ENCODE measurements around the gene DYNLT5.
"Not testable (repeated sequence)": the region's sequence is repeated elsewhere in the genome, so short reads cannot be mapped to it uniquely, and the experiment has no call there.

DYNLT5 gene

GRCh38 chr1:66750577-66750976 is 1.7 kb upstream of the DYNLT5 start:
- DNase-seq (ENCODE audit: low read depth in 2 of 2), result no peak

GRCh38 chr1:66751160-66751559 is 1.1 kb upstream of the DYNLT5 start:
- no peak for DNase-seq (ENCODE audit: low read depth in 2 of 2)

GRCh38 chr1:66752671-66753371 is 562 bp downstream of the DYNLT5 start:
- no peak for DNase-seq (ENCODE audit: low read depth in 2 of 2)

- no peak for DNase-seq (ENCODE audit: low read depth in 2 of 2)
Measured at GRCh38 chr1:66757722-66758240, 5.5 kb downstream of the DYNLT5 start.

GRCh38 chr1:66758241-66758755 is 6.0 kb downstream of the DYNLT5 start:
- no peak for DNase-seq (ENCODE audit: low read depth in 2 of 2)

- no peak for DNase-seq (ENCODE audit: low read depth in 2 of 2)
Measured at GRCh38 chr1:66760506-66760905, 8.2 kb downstream of the DYNLT5 start.

- no peak for DNase-seq (ENCODE audit: low read depth in 2 of 2)
Measured at GRCh38 chr1:66761221-66761620, 9.0 kb downstream of the DYNLT5 start.

GRCh38 chr1:66764994-66765578 is 12.8 kb downstream of the DYNLT5 start:
- DNase-seq (ENCODE audit: low read depth in 2 of 2), result peak in 1 of 2 donors; percentile 4

- no peak for DNase-seq (ENCODE audit: low read depth in 2 of 2)
Measured at GRCh38 chr1:66767626-66768025, 15.4 kb downstream of the DYNLT5 start.

GRCh38 chr1:66768965-66769364 is 16.7 kb downstream of the DYNLT5 start:
- DNase-seq (ENCODE audit: low read depth in 2 of 2), result no peak

- no peak for DNase-seq (ENCODE audit: low read depth in 2 of 2)
Measured at GRCh38 chr1:66769512-66770229, 17.4 kb downstream of the DYNLT5 start.

- DNase-seq (ENCODE audit: low read depth in 2 of 2), result no peak
Measured at GRCh38 chr1:66770240-66770639, 18.0 kb downstream of the DYNLT5 start.

GRCh38 chr1:66770694-66771093 is 18.4 kb downstream of the DYNLT5 start:
- DNase-seq (ENCODE audit: low read depth in 2 of 2), result no peak

GRCh38 chr1:66773227-66773626 is 21.0 kb downstream of the DYNLT5 start:
- DNase-seq (ENCODE audit: low read depth in 2 of 2), result no peak

GRCh38 chr1:66774438-66774837 is 22.2 kb downstream of the DYNLT5 start:
- DNase-seq (ENCODE audit: low read depth in 2 of 2), result no peak

- DNase-seq (ENCODE audit: low read depth in 2 of 2), result no peak
Measured at GRCh38 chr1:66775646-66776045, 23.4 kb downstream of the DYNLT5 start.

GRCh38 chr1:66777831-66778230 is 25.6 kb downstream of the DYNLT5 start:
- no peak for DNase-seq (ENCODE audit: low read depth in 2 of 2)

- DNase-seq (ENCODE audit: low read depth in 2 of 2), result no peak
Measured at GRCh38 chr1:66778266-66778665, 26.0 kb downstream of the DYNLT5 start.

- no peak for DNase-seq (ENCODE audit: low read depth in 2 of 2)
Measured at GRCh38 chr1:66778969-66779368, 26.7 kb downstream of the DYNLT5 start.

- no peak for DNase-seq (ENCODE audit: low read depth in 2 of 2)
Measured at GRCh38 chr1:66779475-66780078, 27.3 kb downstream of the DYNLT5 start.

- not testable (repeated sequence) for DNase-seq (ENCODE audit: low read depth in 2 of 2)
Measured at GRCh38 chr1:66785800-66786199, 33.5 kb downstream of the DYNLT5 start.

- no peak for DNase-seq (ENCODE audit: low read depth in 2 of 2)
Measured at GRCh38 chr1:66787641-66788040, 35.4 kb downstream of the DYNLT5 start.
